NCI-H82 treated with DMSO at 0.1 percent for 48 hours (cell line): Measurements from ENCODE around the gene PLCB2.

Experiments used
- DNase-seq: peaks from one replicate; lab custom pipeline; 2025; ENCODE audit not compliant: unreplicated experiment; lab: John Stamatoyannopoulos, UW

PLCB2 gene

GRCh38 chr15:40273428-40273827, 34.3 kb downstream of the PLCB2 start:
- DNase-seq: no peak

GRCh38 chr15:40272485-40273056, 35.2 kb downstream of the PLCB2 start:
- DNase-seq: no peak

GRCh38 chr15:40271685-40272484, 35.9 kb downstream of the PLCB2 start:
- no peak for DNase-seq

GRCh38 chr15:40270246-40270995, 37.3 kb downstream of the PLCB2 start:
- no peak for DNase-seq

- DNase-seq: no peak
These were observed 38.1 kb downstream of the PLCB2 start for GRCh38 chr15:40269604-40270003.

- DNase-seq: no peak
These were observed 40.1 kb downstream of the PLCB2 start for GRCh38 chr15:40267670-40268069.

GRCh38 chr15:40266828-40267304, 40.9 kb downstream of the PLCB2 start:
- no peak for DNase-seq

GRCh38 chr15:40265875-40266274, 41.9 kb downstream of the PLCB2 start:
- no peak for DNase-seq

GRCh38 chr15:40265355-40265754, 42.4 kb downstream of the PLCB2 start:
- no peak for DNase-seq

GRCh38 chr15:40264321-40265153, 43.2 kb downstream of the PLCB2 start:
- no peak for DNase-seq

GRCh38 chr15:40263024-40263754, 44.5 kb downstream of the PLCB2 start:
- DNase-seq: no peak

- no peak for DNase-seq
These were observed 48.7 kb downstream of the PLCB2 start for GRCh38 chr15:40259021-40259420.

GRCh38 chr15:40258544-40258943, 49.2 kb downstream of the PLCB2 start:
- no peak for DNase-seq

GRCh38 chr15:40257656-40258450, 49.9 kb downstream of the PLCB2 start:
- no peak for DNase-seq

GRCh38 chr15:40256638-40257235, 51.0 kb downstream of the PLCB2 start:
- DNase-seq: no peak

GRCh38 chr15:40255033-40255432, 52.7 kb downstream of the PLCB2 start:
- no peak for DNase-seq

- no peak for DNase-seq
These were observed 53.3 kb downstream of the PLCB2 start for GRCh38 chr15:40254452-40254851.

- no peak for DNase-seq
These were observed 54.5 kb downstream of the PLCB2 start for GRCh38 chr15:40253167-40253790.
